ENCODE measurements around the gene CCS.
"Not testable (repeated sequence)": the region's sequence is repeated elsewhere in the genome, so short reads cannot be mapped to it uniquely, and the experiment has no call there.

Gene CCS

GRCh38 chr11:66628061-66628603 lies 35.1 kb downstream of the CCS start:
- DNase-seq, result no peak

- no peak for DNase-seq
Observed at GRCh38 chr11:66629356-66629755, 36.4 kb downstream of the CCS start.

- no peak for DNase-seq
Observed at GRCh38 chr11:66631883-66632282, 38.9 kb downstream of the CCS start.

GRCh38 chr11:66632952-66633351 lies 40.0 kb downstream of the CCS start:
- no peak for DNase-seq

- DNase-seq, result no peak
Observed at GRCh38 chr11:66636411-66636810, 43.4 kb downstream of the CCS start.

- peak; percentile 6 for DNase-seq
Observed at GRCh38 chr11:66637557-66638176, 44.7 kb downstream of the CCS start.

- DNase-seq, result peak; percentile 99
Observed at GRCh38 chr11:66638177-66639065, 45.4 kb downstream of the CCS start, which contains the start of gene RBM4. Gene RBM4, plus strand, starts transcription at chr11:66638703. Its CDS starts 1,009 bp downstream, at chr11:66639712.

- DNase-seq, result peak; percentile 36
Observed at GRCh38 chr11:66639066-66639813, 46.3 kb downstream of the CCS start.

- not testable (repeated sequence) for DNase-seq
Observed at GRCh38 chr11:66639814-66640340, 46.9 kb downstream of the CCS start.

GRCh38 chr11:66641834-66642233 lies 48.8 kb downstream of the CCS start:
- peak; percentile 48 for DNase-seq

GRCh38 chr11:66643745-66644437 lies 50.9 kb downstream of the CCS start:
- DNase-seq, result no peak

GRCh38 chr11:66646828-66647227 lies 53.8 kb downstream of the CCS start:
- no peak for DNase-seq

- DNase-seq, result no peak
Observed at GRCh38 chr11:66649903-66650302, 56.9 kb downstream of the CCS start.

GRCh38 chr11:66651016-66651415 lies 58.0 kb downstream of the CCS start:
- DNase-seq, result no peak

GRCh38 chr11:66652651-66653050 lies 59.7 kb downstream of the CCS start:
- no peak for DNase-seq

- no peak for DNase-seq
Observed at GRCh38 chr11:66653123-66653522, 60.1 kb downstream of the CCS start.

Measured in DMS79 treated with DMSO at 0.1 percent for 48 hours (cell line).